Inferior parietal cortex (tissue), 1 donor: ENCODE data around the gene POLR1A.

Source experiments
- DNase-seq: peaks from one replicate; pipeline ENCODE4 v3.0.0-alpha.2; 2016; ENCODE audit errors: extremely low spot score

POLR1A gene

DNA sequence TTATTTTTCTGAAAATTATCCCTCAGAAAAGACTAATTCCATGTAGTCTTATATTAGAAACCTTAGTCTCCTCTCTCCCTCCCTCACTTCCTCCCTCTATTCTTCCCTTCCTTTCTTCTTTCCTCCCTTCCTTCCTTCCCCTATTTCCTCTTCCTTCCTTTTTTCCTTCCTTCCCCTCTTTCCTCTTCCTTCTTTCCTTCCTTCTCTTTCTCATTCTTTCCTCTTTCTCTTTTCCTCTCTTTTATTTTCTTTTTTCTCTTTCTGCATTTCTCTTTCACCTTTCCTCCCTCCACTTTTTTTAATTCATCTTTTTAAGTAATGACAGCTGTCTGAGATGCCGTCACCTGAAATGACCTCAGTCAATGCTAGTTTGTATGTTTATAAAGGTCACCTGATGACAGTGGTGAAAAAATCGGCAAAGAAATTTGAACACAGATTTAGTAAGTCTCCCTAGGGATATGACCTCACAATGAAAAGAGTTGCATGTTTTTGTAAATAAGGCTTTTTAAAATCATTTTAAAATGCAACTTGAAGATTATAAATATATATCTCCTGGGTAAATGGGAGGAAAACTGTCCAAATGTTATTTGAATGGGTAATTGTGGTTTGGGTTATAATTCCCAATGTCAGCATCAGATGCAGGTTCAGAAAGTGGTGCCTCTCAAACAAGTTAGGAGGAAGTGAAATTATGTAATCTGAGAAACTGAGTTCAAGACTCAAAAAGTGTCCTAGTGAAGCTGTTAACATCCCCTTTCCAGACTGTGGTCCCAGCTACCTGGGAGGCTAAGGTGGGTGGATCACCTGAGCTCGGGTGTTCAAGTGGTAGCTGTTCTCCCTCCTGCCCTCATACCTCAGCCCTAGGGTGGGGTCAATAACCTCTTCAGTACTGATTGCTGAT lies 126.6 kb downstream of the POLR1A start:
- no peak for DNase-seq

DNA sequence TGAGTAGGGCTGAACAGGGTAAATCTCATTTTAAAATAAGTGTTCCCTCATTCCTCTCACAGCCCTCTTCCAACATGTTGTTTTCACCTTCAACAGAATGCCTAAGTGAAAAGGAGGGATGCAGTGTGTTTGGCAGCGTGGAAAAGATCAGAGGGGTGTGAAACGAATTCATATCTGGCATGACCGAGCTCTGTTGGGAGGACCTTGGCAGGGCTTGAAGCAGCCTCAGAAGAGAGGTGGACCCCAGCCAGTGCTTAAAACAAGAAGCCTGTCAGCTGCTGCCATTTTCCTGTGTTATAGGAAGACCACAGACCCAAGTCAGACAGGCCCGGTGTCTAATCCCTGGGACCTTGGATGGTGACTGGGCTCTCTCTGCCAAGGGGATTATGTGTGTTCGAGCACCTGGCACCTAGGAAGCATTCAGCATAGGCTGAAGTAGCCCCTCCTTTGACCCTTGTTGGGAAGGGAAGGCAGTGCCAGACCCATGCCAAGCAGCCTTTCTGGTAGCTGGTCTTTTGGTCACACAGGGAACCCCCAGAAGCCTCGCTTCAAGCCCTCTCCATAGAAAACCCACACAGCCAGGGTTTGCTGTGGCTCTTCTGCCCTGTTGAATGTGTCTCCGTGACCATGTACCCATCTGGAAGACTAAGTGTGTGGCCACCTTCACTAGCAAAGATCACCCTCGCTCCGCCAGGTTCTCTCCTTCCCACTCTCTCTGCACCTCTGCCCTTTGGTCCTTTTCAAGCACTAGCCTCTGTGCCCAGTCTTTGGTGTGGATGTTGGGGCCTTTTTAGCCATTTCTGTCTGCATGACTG lies 129.4 kb downstream of the POLR1A start:
- DNase-seq: no peak

DNA sequence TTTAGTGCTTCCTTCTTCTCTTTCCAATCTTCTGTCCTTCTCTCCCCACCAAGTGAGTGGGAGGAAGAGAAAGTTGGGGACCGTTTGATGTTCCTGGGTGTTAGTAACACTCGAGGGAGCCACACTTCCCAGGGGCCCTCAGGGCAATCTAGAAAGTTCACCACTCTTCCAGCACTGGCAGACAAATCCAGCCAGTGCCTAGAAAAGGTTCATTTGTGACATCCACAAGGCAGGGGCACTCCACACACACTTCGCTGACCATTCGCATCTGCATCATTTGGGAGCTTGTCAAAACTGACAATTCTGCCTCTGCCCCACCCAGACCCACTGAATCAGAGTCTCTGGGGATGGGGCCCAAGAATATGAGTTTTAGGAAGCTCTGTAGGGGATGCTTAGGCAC lies 130.1 kb downstream of the POLR1A start:
- DNase-seq: no peak

DNA sequence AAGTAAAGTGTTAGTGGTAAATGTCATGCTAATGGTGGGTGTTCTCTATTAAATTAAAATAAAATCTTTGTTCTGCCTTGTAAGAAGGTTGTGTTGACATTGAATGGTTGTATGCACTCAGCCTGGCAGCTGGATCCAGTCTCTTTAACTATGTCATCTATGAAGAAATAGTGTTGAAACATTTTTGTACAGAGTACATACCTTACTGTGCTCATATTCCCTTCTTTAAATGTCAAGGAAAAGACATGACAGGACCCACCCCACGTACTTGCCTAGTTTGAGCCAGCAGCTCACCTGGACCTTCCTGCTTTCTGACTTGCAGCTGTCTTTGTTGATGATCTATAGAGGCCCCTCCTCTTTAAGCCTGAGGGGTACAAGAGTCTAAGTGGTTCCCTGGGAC lies 131.3 kb downstream of the POLR1A start:
- DNase-seq: no peak

DNA sequence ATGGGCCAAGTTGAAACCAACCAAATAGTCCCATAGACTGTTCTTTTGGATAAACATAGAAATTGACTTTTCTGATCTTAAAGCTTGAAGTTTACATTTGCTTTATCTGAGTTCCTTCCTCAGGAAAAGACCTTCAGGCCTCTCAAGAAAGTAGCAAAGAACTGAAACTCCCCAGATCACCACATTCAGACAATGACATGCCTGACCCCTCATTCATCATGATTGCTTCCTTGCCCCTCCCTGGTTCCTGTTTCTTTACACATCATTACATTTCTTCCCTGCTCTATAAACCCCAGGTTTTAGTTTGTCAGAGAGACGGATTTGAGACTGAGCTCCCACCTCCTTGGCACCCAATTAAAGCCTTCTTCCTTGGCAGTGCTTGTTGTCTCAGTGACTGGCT lies 133.3 kb downstream of the POLR1A start:
- DNase-seq: no peak

DNA sequence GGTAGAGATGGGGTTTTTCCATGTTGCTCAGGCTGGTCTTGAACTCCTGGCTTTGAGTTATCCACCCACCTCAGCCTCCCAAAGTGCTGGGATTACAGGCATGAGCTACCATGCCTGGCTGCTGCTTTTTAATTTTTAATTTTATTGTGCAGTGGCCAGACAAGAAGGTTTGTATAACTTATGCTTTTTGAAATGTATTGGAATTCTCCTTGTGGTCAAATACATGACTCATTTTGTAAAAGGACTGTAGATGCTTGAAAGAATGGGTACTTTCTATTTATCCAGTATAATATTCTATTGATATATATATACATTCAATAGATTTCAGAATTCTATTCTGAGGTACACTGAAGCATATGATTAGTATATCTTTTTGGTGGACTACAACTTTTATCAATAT lies 134.3 kb downstream of the POLR1A start:
- no peak for DNase-seq
